K562 (cell line): ENCODE data around the gene ABCC10. TPM values are rescaled to one million over a fixed set of nuclear protein-coding genes. Genes with fewer than 3 reads are reported as not detected.
A peak's percentile ranks its signal among the peaks of the same experiment; 100 is the strongest.

Experiments
- ARID4B ChIP-seq: sonication (generic); formaldehyde crosslinking; IDR thresholded peaks from 2 replicates; pipeline ENCODE4 v1.8.0; 2022; ENCODE audit warnings: mild to moderate bottlenecking, missing genetic modification reagents
- ELK3 ChIP-seq: fragments of 450-650 bp; formaldehyde crosslinking; IDR thresholded peaks from 2 replicates; pipeline ENCODE4 v1.4.0; 2020; ENCODE audit warnings: mild to moderate bottlenecking
- FOS ChIP-seq: IDR thresholded peaks from 3 replicates; pipeline ENCODE4 v1.6.1; 2011; ENCODE audit not compliant: insufficient read length; ENCODE audit errors: extremely low read depth
- PRDM10 ChIP-seq: fragments of 450-650 bp; IDR thresholded peaks from 2 replicates; pipeline ENCODE4 v1.6.1; 2018; ENCODE audit not compliant: partially characterized antibody
- SMAD4 ChIP-seq: fragments of 250-450 bp; sonication (Bioruptor Pico); conservative IDR thresholded peaks from 2 replicates; pipeline ENCODE4 v1.8.0; 2021; ENCODE audit warnings: inconsistent platforms, mild to moderate bottlenecking, moderate library complexity
- ZNF407 ChIP-seq: fragments of 450-650 bp; IDR thresholded peaks from 2 replicates; pipeline ENCODE4 v1.6.1; 2016; ENCODE audit warnings: low read depth
- ZNF408 ChIP-seq: fragments of 250-450 bp; sonication (Bioruptor Pico); IDR thresholded peaks from 2 replicates; pipeline ENCODE4 v1.4.0; 2020; ENCODE audit warnings: low read depth, mild to moderate bottlenecking, moderate library complexity
- polyA plus RNA-seq, 8 experiments: library from polyadenylated mRNA; depleted of rRNA in 4 of 8; stranded (reverse) in 5 of 8; unstranded in 3 of 8; fragments of >200 nt; fragmentation: Nextera tagmentation in 2 of 8; fragmentation: Illumina TruSeq in 1 of 8; extraction: Ambion mirVana in 2 of 8; extraction: Trizol in 1 of 8; gene quantifications; 2 replicates each; pipeline versions ENCODE4 v1.2.1 to v1.2.3, GENCODE V29; 2011 to 2014; ENCODE audit warnings: inconsistent platforms in 1 of 8, missing spikeins in 1 of 8
- total RNA-seq, 7 experiments: library from RNA; depleted of rRNA in 6 of 7; stranded (reverse); fragments of >200 nt in 6 of 7; fragmentation: Illumina TruSeq in 2 of 7; extraction: Trizol in 2 of 7; gene quantifications; 2 replicates each; pipeline versions ENCODE4 v1.2.1 to v1.2.3, GENCODE V29; 2011 to 2021; ENCODE audit warnings: low replicate concordance in 1 of 7

ABCC10 gene
- total and polyA plus RNA-seq, 9 of the 15 experiments (the other 6 are each of a cell fraction or from before 2014, with no cell fraction given), result 2.4 to 29.1 (median 13.7) TPM

- TF ChIP-seq ARID4B (CRISPR knock-in tag), result peak; percentile 49; the same call in 1 of the 2 replicates
- TF ChIP-seq PRDM10, result peak; percentile 9
- 0 out of 2 replicates have a peak, but pooled peaks have one; percentile 38 for TF ChIP-seq SMAD4 (CRISPR knock-in tag)
- TF ChIP-seq ZNF407, result no peak
- no peak for TF ChIP-seq FOS
- no peak for TF ChIP-seq ELK3 (CRISPR knock-in tag)
- no peak for TF ChIP-seq ZNF408 (CRISPR knock-in tag)
Measured at GRCh38 chr6:43454696-43455530, 27.6 kb downstream of the ABCC10 start (continued).
